Measurements from ENCODE around the gene STAT5A.

Gene STAT5A

GRCh38 chr17:42246515-42246914 is 41.8 kb upstream of the STAT5A start:
- TF ChIP-seq OSR2 (tag by site-specific recombination; IDR thresholded peaks at IDR 0.05) (peak; percentile 60; the same call in 1 of the 2 replicates), ZBTB21 (tag by site-specific recombination; IDR thresholded peaks at IDR 0.05) (no peak), ZIC2 (tag by site-specific recombination; IDR thresholded peaks at IDR 0.05) (no peak), ZNF555 (tag by site-specific recombination; conservative IDR thresholded peaks at IDR 0.05) (no peak), KLF10 (tag by site-specific recombination; IDR thresholded peaks at IDR 0.05) (no peak)
- Histone ChIP-seq H3K9me3 (ENCODE audit: control insufficient read depth, insufficient read depth, low read depth, low read length) (no peaks in the 10 kb centered on the region), H3K36me3 (ENCODE audit: control insufficient read depth in 2 of 2, insufficient read depth in 1 of 2, low read length in 2 of 2) (no peaks in the 10 kb centered on the region; a peak in 1 of 3 replicates), H3K4me3 (ENCODE audit: low read depth, low read length) (no peak overlapping the region), H3K27ac (ENCODE audit: extremely low read depth, low read depth, low read length) (no peak overlapping the region), H3K4me1 (ENCODE audit: control insufficient read depth, insufficient read depth, low read length) (peaks cover 3% of the 10 kb centered on the region; the same call in 1 of the 2 replicates)
- ChIA-PET CTCF (interaction anchor here (0.6 to 1.6 kb wide), 4 partner anchors 24 to 281 kb away, joined by 3 to 8 read pairs (median 4); no protein-coding TSS in a partner anchor), POLR2A (no interaction called here)

GRCh38 chr17:42247734-42248133 is 40.6 kb upstream of the STAT5A start:
- H3K9me3 ChIP-seq (ENCODE audit: control insufficient read depth, insufficient read depth, low read depth, low read length) = no peaks in the 10 kb centered on the region
- H3K4me1 ChIP-seq (ENCODE audit: control insufficient read depth, insufficient read depth, low read length) = peaks cover 7% of the 10 kb centered on the region; the same call in 1 of the 2 replicates
- CTCF ChIA-PET = interaction anchor here (0.6 to 1.6 kb wide), 5 partner anchors 25 to 291 kb away, joined by 3 to 8 read pairs (median 5); no protein-coding TSS in a partner anchor
- no peak overlapping the region for H3K27ac ChIP-seq (ENCODE audit: extremely low read depth, low read depth, low read length)
- TF ChIP-seq ZSCAN4 (tag by site-specific recombination; IDR thresholded peaks at IDR 0.05) (no peak), ZNF776 (tag by site-specific recombination; IDR thresholded peaks at IDR 0.05; ENCODE audit: borderline replicate concordance) (no peak), ZBTB6 (tag by site-specific recombination; IDR thresholded peaks at IDR 0.05) (0 out of 2 replicates have a peak, but pooled peaks have one; percentile 33), SETDB1 (IDR thresholded peaks at IDR 0.05; ENCODE audit: insufficient read length, low read length) (peak; percentile 58), ZNF391 (tag by site-specific recombination; IDR thresholded peaks at IDR 0.05; ENCODE audit: borderline replicate concordance, low read depth) (no peak), GLIS1 (tag by site-specific recombination; IDR thresholded peaks at IDR 0.05) (peak; percentile 36), ZNF354C (tag by site-specific recombination; IDR thresholded peaks at IDR 0.05; ENCODE audit: borderline replicate concordance, low read depth) (no peak), ZNF394 (tag by site-specific recombination; IDR thresholded peaks at IDR 0.05; ENCODE audit: borderline replicate concordance) (no peak), ZNF791 (tag by site-specific recombination; IDR thresholded peaks at IDR 0.05) (no peak), FEZF1 (tag by site-specific recombination; IDR thresholded peaks at IDR 0.05) (no peak), ZNF660 (tag by site-specific recombination; IDR thresholded peaks at IDR 0.05) (peak; percentile 47; the same call in 1 of the 2 replicates), ELK4 (IDR thresholded peaks at IDR 0.05; ENCODE audit: borderline replicate concordance, low read depth, low read length) (no peak), ZBTB48 (tag by site-specific recombination; IDR thresholded peaks at IDR 0.05) (no peak), ZNF76 (tag by site-specific recombination; IDR thresholded peaks at IDR 0.05; ENCODE audit: borderline replicate concordance, low read depth) (no peak), SP7 (tag by site-specific recombination; IDR thresholded peaks at IDR 0.05) (0 out of 2 replicates have a peak, but pooled peaks have one; percentile 9), ATF2 (tag by site-specific recombination; IDR thresholded peaks at IDR 0.05; ENCODE audit: low read depth) (no peak), GFI1B (tag by site-specific recombination; IDR thresholded peaks at IDR 0.05) (no peak), ZNF280D (tag by site-specific recombination; IDR thresholded peaks at IDR 0.05) (peak; percentile 83)
- H3K4me3 ChIP-seq (ENCODE audit: low read depth, low read length) = no peak overlapping the region
- POLR2A ChIA-PET = interaction anchor here (0.6 kb wide), 1 partner anchor 102 kb away, joined by 3 read pairs; no protein-coding TSS in a partner anchor
- no peaks in the 10 kb centered on the region; a peak in 1 of 3 replicates for H3K36me3 ChIP-seq (ENCODE audit: control insufficient read depth in 2 of 2, insufficient read depth in 1 of 2, low read length in 2 of 2)
